ENCODE measurements around the gene NPY4R.
A peak's percentile ranks its signal among the peaks of the same experiment; 100 is the strongest.
"Not testable (repeated sequence)": the region's sequence is repeated elsewhere in the genome, so short reads cannot be mapped to it uniquely, and the experiment has no call there.

Gene NPY4R

GRCh38 chr10:46465765-46466164 is at the start of gene NPY4R:
Gene NPY4R (minus strand): TSS chr10:46465958. CDS start chr10:46462635, 3,323 bp downstream.
- not testable (repeated sequence) for DNase-seq (ENCODE audit: low read depth in 2 of 2)

- DNase-seq (ENCODE audit: low read depth in 2 of 2) = no peak
Measured at GRCh38 chr10:46515366-46515765, 49.6 kb upstream of the NPY4R start.

GRCh38 chr10:46514899-46515298 is 49.1 kb upstream of the NPY4R start:
- no peak for DNase-seq (ENCODE audit: low read depth in 2 of 2)

GRCh38 chr10:46514431-46514861 is 48.7 kb upstream of the NPY4R start:
- DNase-seq (ENCODE audit: low read depth in 2 of 2) = no peak

GRCh38 chr10:46513333-46513732 is 47.6 kb upstream of the NPY4R start:
- not testable (repeated sequence) for DNase-seq (ENCODE audit: low read depth in 2 of 2)

- DNase-seq (ENCODE audit: low read depth in 2 of 2) = not testable (repeated sequence)
Measured at GRCh38 chr10:46512725-46513124, 47.0 kb upstream of the NPY4R start.

GRCh38 chr10:46512002-46512401 is 46.2 kb upstream of the NPY4R start:
- DNase-seq (ENCODE audit: low read depth in 2 of 2) = not testable (repeated sequence)

- not testable (repeated sequence) for DNase-seq (ENCODE audit: low read depth in 2 of 2)
Measured at GRCh38 chr10:46499990-46500389, 34.2 kb upstream of the NPY4R start.

GRCh38 chr10:46498985-46499703 is 33.4 kb upstream of the NPY4R start:
- not testable (repeated sequence) for DNase-seq (ENCODE audit: low read depth in 2 of 2)

GRCh38 chr10:46497878-46498277 is 32.1 kb upstream of the NPY4R start:
- DNase-seq (ENCODE audit: low read depth in 2 of 2) = not testable (repeated sequence)

GRCh38 chr10:46497401-46497800 is 31.6 kb upstream of the NPY4R start:
- DNase-seq (ENCODE audit: low read depth in 2 of 2) = not testable (repeated sequence)

GRCh38 chr10:46491364-46492114 is 25.8 kb upstream of the NPY4R start:
- DNase-seq (ENCODE audit: low read depth in 2 of 2) = not testable (repeated sequence)

GRCh38 chr10:46490285-46490684 is 24.5 kb upstream of the NPY4R start:
- DNase-seq (ENCODE audit: low read depth in 2 of 2) = not testable (repeated sequence)

GRCh38 chr10:46486459-46486858 is 20.7 kb upstream of the NPY4R start:
- not testable (repeated sequence) for DNase-seq (ENCODE audit: low read depth in 2 of 2)

GRCh38 chr10:46474746-46475320 is 9.1 kb upstream of the NPY4R start:
- not testable (repeated sequence) for DNase-seq (ENCODE audit: low read depth in 2 of 2)

- not testable (repeated sequence) for DNase-seq (ENCODE audit: low read depth in 2 of 2)
Measured at GRCh38 chr10:46473758-46474157, 8.0 kb upstream of the NPY4R start.

GRCh38 chr10:46470134-46470533 is 4.4 kb upstream of the NPY4R start:
- DNase-seq (ENCODE audit: low read depth in 2 of 2) = not testable (repeated sequence)

GRCh38 chr10:46468119-46468809 is 2.5 kb upstream of the NPY4R start:
- not testable (repeated sequence) for DNase-seq (ENCODE audit: low read depth in 2 of 2)

- DNase-seq (ENCODE audit: low read depth in 2 of 2) = peak in 1 of 2 experiments; percentile 0
Measured at GRCh38 chr10:46463608-46464007, 2.1 kb downstream of the NPY4R start.

GRCh38 chr10:46462276-46462675 is 3.5 kb downstream of the NPY4R start:
- DNase-seq (ENCODE audit: low read depth in 2 of 2) = not testable (repeated sequence)

GRCh38 chr10:46459579-46459978 is 6.2 kb downstream of the NPY4R start:
- not testable (repeated sequence) for DNase-seq (ENCODE audit: low read depth in 2 of 2)

GRCh38 chr10:46457071-46457470 is 8.7 kb downstream of the NPY4R start:
- not testable (repeated sequence) for DNase-seq (ENCODE audit: low read depth in 2 of 2)

Data from fibroblast of skin of left quadriceps (primary cell).